ENCODE results near the gene DR1.
"Not testable (repeated sequence)": the region's sequence is repeated elsewhere in the genome, so short reads cannot be mapped to it uniquely, and the experiment has no call there.

DR1 gene

DNA sequence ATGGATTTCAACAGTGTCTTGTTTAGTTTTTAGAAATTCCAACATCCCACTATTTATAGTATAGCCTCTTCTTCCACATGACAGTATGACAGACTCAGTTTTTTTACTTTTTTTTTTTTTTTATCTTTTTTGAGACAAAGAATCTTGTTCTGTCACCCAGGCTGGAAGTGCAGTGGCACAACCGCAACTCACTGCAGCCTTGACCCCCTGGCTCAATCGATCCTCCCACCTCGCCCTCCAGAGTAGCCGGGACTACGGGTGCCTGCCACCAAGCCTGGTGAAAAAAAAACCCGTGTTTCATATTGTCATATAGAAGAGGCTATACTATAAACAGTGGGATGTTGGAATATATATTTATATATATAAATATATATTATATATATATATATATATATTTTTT lies 1.2 kb upstream of the DR1 start:
- no peak for DNase-seq

DNA sequence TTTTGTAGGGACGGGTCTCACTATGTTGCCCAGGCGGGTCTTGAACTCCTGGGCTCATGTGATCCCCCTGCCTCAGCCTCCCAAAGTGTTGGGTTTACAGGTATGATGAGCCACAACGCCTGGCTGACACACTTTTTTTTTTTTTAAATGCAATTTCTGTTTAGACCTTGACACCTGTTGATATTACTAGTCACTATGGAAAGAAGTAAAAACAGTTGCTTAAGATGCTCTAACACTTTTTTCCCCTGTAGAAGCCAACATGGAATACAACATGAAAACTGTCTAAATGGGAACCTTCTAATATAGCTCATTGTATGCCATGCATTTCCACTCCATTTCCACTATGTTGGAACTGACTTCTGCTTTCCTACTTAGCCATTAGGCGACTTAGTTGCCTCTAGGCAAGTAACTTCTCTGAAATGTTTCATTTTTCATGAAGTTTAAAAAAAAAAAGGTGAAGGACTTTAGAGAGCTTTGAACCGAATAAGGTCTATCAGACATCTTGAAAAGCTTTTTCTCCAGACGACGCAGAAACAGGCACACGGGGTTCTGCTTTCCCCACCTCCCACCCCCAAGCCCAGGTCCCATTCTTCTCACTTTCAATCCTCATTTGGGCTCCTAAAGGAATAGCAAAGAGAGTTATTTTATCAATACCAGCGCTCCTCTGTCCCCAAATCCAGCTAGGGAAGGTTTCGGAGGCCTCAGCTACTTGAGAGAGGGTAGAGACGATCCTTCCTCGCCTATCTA lies 648 bp upstream of the DR1 start:
- no peak for DNase-seq

DNA sequence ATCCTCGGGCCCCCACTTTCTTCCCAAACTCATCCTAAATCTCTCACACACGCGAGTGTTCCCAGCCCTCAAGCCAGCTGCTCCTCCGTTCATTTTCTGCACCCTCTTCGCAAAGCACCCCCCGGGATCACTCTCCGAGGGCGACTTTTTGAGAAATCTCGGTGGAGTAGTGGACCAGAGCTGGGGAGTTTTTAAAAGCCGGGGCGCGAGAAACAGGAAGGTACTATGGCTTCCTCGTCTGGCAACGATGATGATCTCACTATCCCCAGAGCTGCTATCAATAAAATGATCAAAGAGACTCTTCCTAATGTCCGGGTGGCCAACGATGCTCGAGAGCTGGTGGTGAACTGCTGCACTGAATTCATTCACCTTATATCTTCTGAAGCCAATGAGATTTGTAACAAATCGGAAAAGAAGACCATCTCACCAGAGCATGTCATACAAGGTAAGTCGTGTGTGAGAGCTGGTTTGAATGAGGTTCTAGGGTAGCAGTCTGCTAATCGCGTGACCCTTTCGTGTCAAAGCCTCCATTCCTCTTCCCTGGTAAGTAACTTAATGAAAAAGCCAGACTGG lies 800 bp downstream of the DR1 start:
- peak; percentile 57 for DNase-seq

DNA sequence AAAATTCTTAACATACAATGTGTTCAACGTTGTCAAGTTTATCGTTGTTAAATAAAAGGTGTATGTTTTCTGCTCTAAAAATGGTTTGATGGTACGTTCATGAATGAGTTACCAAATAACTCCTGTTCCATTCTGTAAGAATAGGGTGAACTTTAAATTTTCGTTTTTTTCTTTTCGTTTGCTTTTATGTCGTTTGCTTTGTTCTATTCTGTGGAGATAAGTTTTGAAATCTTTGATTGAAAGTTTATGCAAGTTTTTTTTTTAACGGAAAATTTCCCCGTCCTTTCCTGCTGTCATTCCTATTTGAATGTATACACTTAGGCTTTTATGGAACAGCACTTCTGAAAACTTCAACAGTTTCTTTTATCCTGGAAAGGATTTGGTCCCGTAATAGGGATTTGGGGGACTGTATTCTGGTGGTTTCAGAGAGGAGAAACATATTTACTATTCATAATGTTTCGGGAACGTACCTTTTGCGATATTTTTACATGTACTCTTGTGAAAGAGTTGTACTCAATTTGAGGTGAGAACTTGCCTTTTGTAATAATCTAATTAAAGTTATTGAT lies 1.7 kb downstream of the DR1 start:
- DNase-seq = no peak

DNA sequence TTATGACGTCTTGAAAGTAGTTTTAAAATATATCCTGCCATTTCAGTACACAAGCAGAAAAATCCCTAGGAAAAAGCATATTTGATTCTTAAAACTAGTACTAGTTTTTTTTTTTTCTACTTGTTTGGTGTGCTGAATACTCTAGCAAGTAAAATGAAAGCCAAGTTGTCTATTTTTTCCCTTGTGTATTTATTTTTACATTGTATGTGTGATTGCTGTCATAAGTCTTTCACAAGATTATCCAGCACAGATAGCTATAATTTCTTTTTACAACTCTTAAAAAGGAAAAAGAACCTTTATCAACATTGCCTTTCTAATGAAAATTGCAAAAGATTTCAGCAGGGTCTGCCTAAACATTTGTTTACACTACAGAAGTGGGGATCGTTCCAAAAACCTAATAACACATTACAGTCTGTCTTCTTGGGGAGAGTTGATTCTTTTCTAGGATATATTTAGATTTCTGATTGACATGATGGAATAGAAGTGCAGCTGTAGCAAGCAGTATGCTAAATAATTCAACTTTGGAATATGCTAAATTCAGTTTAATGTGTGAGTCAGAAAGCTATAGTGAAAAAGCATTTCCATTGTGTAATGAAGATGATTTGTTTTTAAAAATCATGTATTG lies 2.5 kb downstream of the DR1 start:
- no peak for DNase-seq

DNA sequence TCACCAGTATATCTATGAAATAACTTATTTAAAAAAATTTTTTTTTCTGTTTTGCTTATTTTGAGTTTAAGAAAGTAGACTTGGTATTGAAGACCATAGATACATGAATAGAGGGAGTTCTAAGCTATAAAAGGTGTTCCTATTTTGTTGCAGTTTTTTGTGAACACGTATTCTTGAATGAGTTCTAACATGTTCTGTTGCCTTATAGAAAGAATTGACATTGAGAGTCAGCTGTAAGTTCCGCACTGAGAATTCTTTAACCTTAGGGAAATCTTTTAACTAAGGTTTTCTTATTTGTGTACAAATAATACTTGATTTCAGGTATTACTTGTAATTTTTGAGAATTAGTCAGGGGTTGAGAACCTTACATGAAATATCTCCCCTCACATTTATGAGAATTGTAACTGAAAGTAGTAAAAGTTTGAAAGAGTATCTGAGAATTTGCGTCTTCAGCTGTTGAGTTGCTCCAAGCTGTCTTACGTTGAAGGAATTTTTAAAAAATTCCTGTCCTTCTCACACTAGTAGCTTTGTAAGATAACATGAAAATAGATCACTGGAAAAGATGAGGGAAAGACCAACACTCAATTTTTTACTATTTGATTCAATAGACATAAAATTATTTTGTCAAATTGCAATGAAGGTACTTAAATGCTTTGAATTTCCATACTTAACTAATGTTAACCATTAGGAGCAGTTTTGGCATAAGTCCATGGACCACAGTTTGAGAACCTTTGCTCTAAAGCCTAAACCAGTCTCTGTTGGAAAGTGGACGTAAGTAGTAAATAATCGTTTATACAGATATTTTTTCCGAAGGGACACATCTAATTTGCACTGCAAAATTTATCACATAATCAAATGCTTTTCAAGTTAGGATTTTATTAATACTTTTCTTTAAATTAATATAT lies 3.8 kb downstream of the DR1 start:
- DNase-seq = no peak

DNA sequence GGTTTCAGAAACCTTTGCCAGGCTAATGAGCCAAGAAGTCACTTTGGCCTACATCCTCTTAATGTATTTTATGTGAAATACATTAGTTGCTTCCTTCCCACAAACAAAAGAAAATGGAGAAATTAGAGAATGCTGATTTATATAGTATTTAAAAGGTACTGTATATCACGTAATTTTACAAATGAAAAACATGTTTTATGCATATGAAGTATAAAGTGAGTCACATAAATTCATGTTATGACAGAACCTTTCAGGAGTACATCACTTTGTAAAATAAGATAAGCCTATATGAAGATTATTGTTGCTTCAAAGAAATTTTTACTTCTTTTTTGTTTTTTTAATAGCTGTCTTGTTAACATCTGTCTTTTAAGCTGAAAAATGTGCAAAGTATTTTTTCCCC lies 4.6 kb downstream of the DR1 start:
- peak; percentile 8 for DNase-seq

DNA sequence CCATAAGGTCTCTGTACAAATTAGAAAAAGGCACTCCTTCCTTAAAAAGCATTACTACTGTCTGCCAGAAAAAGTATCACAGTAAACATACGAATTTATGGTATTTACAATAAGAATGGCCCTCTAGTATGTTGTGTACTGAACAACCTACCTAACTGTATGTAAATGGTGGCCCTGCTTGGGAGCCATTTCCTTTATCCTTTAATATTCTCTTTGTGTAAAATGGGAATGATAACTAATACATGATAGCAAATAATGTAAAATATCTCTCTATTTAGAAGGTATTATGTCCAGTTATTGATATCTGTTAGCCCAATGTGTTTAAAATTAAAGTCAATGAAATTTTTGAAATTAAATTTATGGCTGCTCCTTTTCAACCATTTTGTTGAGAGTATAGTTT lies 5.2 kb downstream of the DR1 start:
- DNase-seq = no peak

DNA sequence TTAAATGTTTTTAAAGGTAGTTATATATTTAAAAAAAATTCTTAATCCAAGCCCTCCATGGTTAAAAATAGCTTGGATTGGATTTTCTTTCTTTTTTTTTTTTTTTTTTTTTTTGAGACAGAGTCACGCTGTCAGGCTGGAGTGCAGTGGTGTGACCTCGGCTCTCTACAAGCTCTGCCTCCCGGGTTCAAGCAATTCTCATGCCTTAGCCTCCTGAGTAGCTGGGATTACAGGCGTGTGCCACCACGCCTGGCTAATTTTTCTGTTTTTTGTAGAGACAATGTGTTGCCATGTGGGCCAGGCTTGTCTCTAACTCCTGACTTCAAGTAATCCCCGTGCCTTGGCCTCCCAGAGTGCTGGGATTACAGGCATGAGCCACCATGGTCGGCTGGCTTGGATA lies 5.6 kb downstream of the DR1 start:
- DNase-seq = not testable (repeated sequence)

DNA sequence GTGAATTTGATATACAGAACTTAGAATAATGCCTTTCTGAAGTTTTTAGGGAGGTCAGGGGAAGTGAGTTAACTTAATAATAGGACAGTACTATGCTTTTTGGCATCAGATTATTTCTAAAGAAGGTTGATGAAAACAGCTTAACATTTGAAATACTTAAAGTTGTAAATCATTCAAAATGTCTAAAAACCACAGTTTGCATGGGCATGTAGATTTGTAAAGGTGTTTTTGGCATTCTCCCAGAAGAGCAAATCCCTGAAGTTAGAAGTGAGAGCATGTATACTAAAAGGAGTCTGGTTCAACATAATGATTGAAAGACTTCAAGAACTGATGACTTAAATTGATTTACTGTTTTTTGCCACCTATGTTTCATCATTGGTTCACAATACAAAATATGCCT lies 6.7 kb downstream of the DR1 start:
- DNase-seq = no peak

DNA sequence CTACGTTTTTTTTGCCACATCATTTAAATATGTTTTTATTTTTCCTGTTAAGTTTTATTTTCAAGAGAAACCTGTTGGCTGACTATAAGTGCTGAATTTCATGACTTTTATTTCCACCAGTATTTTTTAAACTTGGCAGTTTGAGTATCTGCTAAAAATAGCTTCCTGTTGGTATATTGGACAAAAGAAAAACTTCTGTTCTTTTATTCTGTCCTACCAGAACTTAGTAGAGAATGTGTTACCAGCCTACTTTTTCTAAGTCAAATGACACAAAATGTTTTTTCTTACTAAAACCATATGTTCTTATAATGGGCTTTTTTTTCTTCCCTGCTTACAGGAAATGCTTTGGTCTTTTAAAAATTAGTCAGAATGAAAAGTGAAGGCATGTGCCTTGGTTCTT lies 7.6 kb downstream of the DR1 start:
- peak; percentile 23 for DNase-seq

DNA sequence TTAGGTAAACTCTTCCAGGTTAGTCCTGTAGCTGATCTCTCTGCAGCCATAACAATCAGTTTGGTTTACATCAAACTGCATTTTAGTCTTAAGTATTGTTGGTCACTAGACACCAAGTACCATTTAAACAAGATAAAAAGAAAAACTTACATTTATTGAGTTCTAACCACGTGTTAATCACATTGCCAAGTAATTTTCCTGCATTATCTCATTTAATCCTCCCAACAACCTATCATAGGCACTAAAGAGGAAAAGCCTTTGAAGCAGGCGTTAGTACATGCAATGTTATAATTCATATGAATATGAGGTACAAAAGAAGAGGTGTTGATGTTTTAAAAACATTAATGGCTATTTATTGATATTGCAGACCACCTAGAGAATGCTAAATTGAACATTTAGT lies 9.0 kb downstream of the DR1 start:
- no peak for DNase-seq

DNA sequence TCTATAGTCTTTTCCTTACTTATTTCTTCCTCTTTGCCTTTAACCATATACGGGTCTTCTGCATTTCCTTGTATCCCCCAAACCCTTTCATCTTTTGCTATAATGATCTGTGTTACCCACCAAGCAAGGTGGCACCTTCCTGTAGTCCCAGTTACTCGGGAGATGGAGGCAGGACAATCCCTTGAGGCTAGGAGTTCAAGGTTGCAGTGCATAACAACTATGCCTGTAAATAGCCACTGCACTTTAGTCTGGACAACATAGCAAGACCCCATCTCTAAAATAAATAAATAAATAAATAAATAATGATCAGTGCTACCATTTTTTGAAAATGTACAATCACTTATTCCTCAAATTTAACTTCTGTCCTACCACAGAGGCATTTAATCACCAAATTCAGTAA lies 11.5 kb downstream of the DR1 start:
- DNase-seq = no peak

DNA sequence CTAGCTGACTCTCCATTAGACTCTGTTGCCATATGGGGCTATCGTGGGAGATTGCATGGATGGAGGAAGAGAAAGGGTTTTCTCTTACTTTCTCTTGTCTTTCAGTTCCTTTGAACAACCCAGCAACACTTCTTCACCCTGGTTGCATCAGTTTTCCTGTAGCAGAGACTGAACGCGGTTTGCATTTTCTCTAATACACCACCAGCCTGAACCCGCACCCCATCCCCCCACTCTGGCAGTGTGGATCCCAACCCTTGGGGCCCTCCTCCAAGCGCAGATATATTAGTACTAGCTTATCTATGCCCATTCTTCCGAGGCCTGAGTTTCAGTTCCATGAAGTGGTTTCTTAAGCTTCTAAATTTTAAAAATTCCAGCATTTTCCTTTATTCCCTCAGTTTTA lies 12.6 kb downstream of the DR1 start:
- DNase-seq = peak; percentile 23

DNA sequence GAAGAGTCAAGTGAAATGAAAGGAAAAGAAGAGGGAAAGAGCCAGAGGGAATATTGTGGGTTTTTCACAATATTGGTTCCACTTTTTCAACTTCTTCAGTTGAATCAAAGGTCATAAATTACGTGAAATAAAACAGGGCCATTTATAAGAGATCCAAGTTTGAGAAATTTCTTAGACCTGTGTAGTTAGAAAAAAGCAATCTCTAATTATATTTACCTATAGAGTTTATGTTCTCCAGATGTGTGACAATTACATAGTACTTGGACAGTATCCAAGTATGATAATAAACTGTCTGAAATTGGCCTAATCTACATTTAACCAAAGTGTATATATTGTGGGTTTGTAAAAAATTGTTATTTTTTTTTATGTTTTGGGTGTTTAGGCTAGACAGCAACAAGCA lies 14.4 kb downstream of the DR1 start:
- no peak for DNase-seq

DNA sequence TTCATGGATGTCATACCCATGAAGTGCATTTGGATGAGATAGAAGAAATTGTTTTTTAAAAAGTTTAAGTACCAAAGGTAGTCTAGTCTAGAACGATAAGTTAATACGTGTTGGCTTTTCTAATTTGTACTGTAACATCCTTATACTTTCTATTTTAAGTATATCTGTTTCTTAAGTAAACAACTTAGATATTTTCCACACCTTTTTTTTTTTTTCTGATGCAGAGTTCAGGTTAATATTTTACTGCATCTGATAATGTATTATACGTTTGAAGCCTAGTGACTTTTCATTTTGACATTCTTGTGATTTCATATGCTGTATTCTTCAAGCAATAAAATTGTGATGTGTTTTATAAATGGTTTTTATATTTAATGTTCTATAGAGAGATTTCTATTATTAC lies 16.5 kb downstream of the DR1 start:
- DNase-seq = no peak

DNA sequence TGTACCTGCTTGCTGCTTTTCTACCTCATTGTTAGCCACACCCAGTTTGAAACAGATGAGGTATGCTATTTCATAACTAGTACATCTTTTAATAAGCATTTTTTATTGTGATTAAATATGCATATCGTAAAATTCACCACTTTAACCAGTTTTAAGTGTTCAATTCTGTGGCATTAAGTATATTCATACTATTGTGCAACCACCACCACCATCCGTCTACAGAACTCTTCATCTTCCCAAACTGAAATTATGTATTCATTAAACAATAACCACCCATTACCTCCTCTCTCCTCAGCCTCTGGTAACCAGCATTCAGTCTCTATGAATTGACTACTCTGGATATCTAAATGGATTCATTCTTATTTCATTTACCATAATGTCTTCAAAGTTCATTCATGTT lies 20.1 kb downstream of the DR1 start:
- DNase-seq = no peak

DNA sequence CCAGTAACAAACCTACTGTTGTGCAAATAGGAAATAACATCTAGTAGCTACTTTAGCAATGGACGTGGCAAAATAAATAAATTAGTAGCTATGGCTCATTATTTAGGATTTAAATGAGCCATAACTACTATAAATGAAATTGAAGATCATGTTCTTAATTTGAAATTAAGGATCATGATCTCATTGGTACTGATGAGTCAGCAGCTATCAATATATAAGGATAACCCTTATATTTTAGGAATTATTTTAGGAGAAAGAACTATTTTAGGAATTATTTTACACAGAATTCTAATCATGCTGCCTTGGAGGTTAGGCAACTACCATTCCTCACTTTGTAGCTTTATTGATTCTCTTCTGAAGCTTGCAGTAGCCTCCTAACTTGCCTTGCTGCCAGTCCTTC lies 24.0 kb downstream of the DR1 start:
- DNase-seq = no peak

DNA sequence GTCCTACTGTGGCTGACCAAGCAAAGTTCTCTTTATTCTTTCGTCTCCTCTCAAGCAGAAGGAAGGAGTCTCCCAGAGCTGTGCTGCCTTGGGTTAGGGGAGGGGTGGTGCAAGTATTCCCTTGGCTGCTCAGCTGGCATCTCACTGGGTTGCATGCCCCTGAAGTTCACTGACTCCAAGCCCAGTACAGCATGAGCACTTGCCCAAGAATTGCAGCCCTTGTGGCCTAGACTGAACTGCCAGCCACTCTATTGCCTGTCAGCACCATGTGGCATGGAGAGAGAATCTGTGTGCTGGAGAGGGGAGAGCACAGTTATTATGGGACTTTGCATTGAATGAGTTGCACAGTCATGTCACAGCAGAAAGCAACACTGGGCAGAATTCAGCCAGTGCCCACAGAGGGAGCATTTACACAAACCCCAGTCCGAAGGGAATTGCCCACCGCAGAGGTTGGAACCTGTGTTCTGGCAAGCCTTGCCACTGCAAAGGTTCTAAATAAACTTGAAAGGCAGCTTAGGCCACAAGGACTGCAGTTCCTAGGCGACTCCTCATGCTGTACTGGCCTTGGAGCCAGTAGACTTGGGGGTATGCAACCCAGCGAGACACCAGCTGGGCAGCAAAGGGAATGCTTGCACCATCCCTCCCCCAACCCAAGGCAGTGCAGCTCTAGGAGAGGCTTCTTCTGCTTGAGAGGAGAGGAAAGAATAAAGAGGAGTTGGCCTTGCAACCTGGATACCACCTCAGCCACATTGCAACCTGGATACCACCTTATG lies 28.8 kb downstream of the DR1 start:
- DNase-seq = no peak

DNA sequence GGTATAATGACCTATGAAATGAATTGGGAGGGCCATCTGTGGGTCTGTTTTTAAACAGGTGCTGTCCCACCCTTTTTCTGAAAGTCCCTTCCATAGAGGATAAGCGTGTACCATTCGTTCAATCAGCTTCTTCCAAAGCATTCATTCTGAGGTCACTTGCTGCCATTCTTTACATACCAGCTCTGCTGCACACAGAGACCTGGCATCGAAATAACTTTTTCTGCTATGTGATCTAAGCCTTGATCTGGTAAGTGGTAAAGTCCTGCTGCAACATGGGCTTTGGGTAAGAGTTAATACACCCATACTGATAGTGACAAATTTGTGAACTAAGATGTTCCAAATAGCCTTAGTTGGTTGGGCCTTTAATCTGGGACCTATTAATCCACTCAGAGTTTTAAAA lies 38.9 kb downstream of the DR1 start:
- no peak for DNase-seq

DNA sequence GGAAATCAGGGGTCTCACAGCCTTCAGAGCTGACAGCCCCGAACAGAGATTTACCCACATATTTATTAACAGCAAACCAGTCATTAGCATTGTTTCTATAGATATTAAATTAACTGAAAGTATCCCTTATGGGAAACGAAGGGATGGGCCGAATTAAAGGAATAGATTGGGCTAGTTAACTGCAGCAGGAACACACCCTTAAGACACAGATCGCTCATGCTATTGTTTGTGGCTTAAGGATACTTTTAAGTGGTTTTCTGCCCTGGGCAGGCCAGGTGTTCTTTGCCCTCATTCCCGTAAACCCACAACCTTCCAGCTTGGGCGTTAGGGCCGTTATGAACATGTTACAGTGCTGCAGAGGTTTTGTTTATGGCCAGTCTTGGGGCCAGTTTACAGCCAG lies 40.6 kb downstream of the DR1 start:
- not testable (repeated sequence) for DNase-seq

DNA sequence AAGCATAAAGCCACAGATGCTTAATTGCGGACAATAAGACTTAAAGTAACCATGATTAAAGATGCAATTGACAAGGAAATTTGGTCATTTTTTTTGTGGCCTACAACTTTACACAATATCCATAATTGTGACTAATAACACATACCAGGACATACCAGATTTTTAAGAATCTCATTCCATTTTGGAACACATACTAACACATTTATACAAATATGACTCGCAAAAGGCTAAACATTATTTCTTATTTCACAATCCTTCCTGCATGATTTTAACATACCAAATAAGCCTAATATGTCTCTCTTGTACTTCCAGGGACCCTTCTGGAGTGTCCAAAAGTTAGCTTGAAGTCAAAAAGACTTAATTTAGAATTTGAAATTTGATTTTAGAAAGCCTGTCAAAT lies 48.8 kb downstream of the DR1 start:
- no peak for DNase-seq

DNA sequence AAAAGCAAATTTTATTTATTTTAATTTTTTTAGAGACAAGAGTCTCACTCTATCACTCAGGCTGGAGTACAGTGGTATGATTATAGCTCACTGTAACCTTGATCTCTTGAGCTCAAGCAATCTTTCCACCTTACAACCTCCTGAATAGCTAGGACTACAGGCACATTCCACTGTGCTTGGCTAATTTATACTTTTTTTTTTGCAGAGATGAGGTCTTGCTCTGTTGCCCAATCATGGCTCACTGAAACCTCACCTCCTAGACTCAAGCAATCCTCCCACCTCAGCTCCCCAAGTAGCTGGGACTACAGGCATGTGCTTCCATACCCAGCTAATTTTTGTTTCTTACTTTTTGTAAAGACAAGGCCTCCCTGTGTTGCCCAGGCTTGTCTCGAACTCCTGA lies 49.5 kb downstream of the DR1 start:
- DNase-seq = no peak
